ENCODE measurements around the gene CD46. TPM values are rescaled to one million over a fixed set of nuclear protein-coding genes. Genes with fewer than 3 reads are reported as not detected.

CD46 gene
- total RNA-seq, 2 experiments from 2014 or later = 140 to 145 TPM

GRCh38 chr1:207828485-207829158 is 76.8 kb downstream of the CD46 start:
- H3K4me3 Mint-ChIP-seq = no peak overlapping the region
- POLR2A ChIA-PET = interaction anchor here (1.2 to 2.4 kb wide), 9 partner anchors 10 to 134 kb away, joined by 3 to 18 read pairs (median 6); no protein-coding TSS in a partner anchor
- no peaks in the 10 kb centered on the region for H3K27me3 Mint-ChIP-seq
- peaks cover 32% of the 10 kb centered on the region for H3K36me3 Mint-ChIP-seq (ENCODE audit: low read depth)
- CTCF ChIA-PET = interaction anchor here (1.0 to 12.4 kb wide), 10 partner anchors 11 to 135 kb away, joined by 3 to 297 read pairs (median 10); no protein-coding TSS in a partner anchor
- no peaks in the 10 kb centered on the region for H3K9me3 Mint-ChIP-seq
- peak; percentile 65 for DNase-seq
- peak overlapping the region; percentile 16 for H3K27ac Mint-ChIP-seq
- H3K4me1 Mint-ChIP-seq = peaks cover 97% of the 10 kb centered on the region

GRCh38 chr1:207829576-207829975 is 77.7 kb downstream of the CD46 start:
- Mint-ChIP-seq H3K4me3 (no peak overlapping the region), H3K9me3 (no peaks in the 10 kb centered on the region), H3K27ac (peak overlapping the region; percentile 2), H3K27me3 (no peaks in the 10 kb centered on the region), H3K36me3 (ENCODE audit: low read depth) (peaks cover 26% of the 10 kb centered on the region), H3K4me1 (peaks cover 94% of the 10 kb centered on the region)
- POLR2A ChIA-PET = interaction anchor here (1.2 to 2.4 kb wide), 12 partner anchors 9 to 133 kb away, joined by 3 to 18 read pairs (median 6); no protein-coding TSS in a partner anchor
- DNase-seq = no peak
- CTCF ChIA-PET = interaction anchor here (0.8 to 12.4 kb wide), 14 partner anchors 10 to 167 kb away, joined by 3 to 297 read pairs (median 6); no protein-coding TSS in a partner anchor

- H3K27ac Mint-ChIP-seq = no peak overlapping the region
- ChIA-PET POLR2A (interaction anchor here (1.2 to 2.4 kb wide), 3 partner anchors 30 to 53 kb away, joined by 3 to 18 read pairs (median 14); no protein-coding TSS in a partner anchor), CTCF (interaction anchor here (1.0 to 12.4 kb wide), 9 partner anchors 9 to 165 kb away, joined by 3 to 297 read pairs (median 12); no protein-coding TSS in a partner anchor)
- H3K9me3 Mint-ChIP-seq = no peaks in the 10 kb centered on the region
- H3K4me1 Mint-ChIP-seq = peaks cover 86% of the 10 kb centered on the region
- H3K4me3 Mint-ChIP-seq = no peak overlapping the region
- no peak for DNase-seq
- no peaks in the 10 kb centered on the region for H3K27me3 Mint-ChIP-seq
- peaks cover 25% of the 10 kb centered on the region for H3K36me3 Mint-ChIP-seq (ENCODE audit: low read depth)
Observed at GRCh38 chr1:207830788-207831187, 78.9 kb downstream of the CD46 start.

GRCh38 chr1:207831517-207832327 is 79.9 kb downstream of the CD46 start:
- H3K4me3 Mint-ChIP-seq = peak overlapping the region; percentile 27
- ChIA-PET POLR2A (interaction anchor here (1.3 to 2.0 kb wide), 3 partner anchors 8 to 36 kb away, joined by 6 to 11 read pairs (median 8); no protein-coding TSS in a partner anchor), CTCF (interaction anchor here (1.3 to 12.4 kb wide), 3 partner anchors 8 to 131 kb away, joined by 4 to 297 read pairs (median 6); no protein-coding TSS in a partner anchor)
- no peaks in the 10 kb centered on the region for H3K27me3 Mint-ChIP-seq
- H3K4me1 Mint-ChIP-seq = peaks cover 76% of the 10 kb centered on the region
- H3K9me3 Mint-ChIP-seq = no peaks in the 10 kb centered on the region
- peak overlapping the region; percentile 74 for H3K27ac Mint-ChIP-seq
- peak; percentile 47 for DNase-seq
- H3K36me3 Mint-ChIP-seq (ENCODE audit: low read depth) = peaks cover 24% of the 10 kb centered on the region

GRCh38 chr1:207832796-207833195 is 80.9 kb downstream of the CD46 start:
- Mint-ChIP-seq H3K36me3 (ENCODE audit: low read depth) (peaks cover 29% of the 10 kb centered on the region), H3K9me3 (no peaks in the 10 kb centered on the region), H3K4me3 (no peak overlapping the region), H3K4me1 (peaks cover 74% of the 10 kb centered on the region), H3K27me3 (no peaks in the 10 kb centered on the region), H3K27ac (peak overlapping the region; percentile 74)
- ChIA-PET CTCF (interaction anchor here (1.3 to 12.4 kb wide), 4 partner anchors 9 to 130 kb away, joined by 4 to 297 read pairs (median 6); no protein-coding TSS in a partner anchor), POLR2A (interaction anchor here (1.3 to 2.0 kb wide), 4 partner anchors 9 to 35 kb away, joined by 5 to 11 read pairs (median 7); no protein-coding TSS in a partner anchor)
- no peak for DNase-seq

- POLR2A ChIA-PET = interaction anchor here (1.2 to 1.6 kb wide), 3 partner anchors 8 to 10 kb away, joined by 4 to 5 read pairs (median 5); no protein-coding TSS in a partner anchor
- peak overlapping the region; percentile 74 for H3K27ac Mint-ChIP-seq
- DNase-seq = no peak
- H3K27me3 Mint-ChIP-seq = no peaks in the 10 kb centered on the region
- CTCF ChIA-PET = interaction anchor here (1.3 to 12.4 kb wide), 4 partner anchors 10 to 130 kb away, joined by 4 to 297 read pairs (median 6); no protein-coding TSS in a partner anchor
- peaks cover 73% of the 10 kb centered on the region for H3K4me1 Mint-ChIP-seq
- no peak overlapping the region for H3K4me3 Mint-ChIP-seq
- no peaks in the 10 kb centered on the region for H3K9me3 Mint-ChIP-seq
- H3K36me3 Mint-ChIP-seq (ENCODE audit: low read depth) = peaks cover 32% of the 10 kb centered on the region
Observed at GRCh38 chr1:207833381-207833780, 81.5 kb downstream of the CD46 start.

- no peak for DNase-seq
- Mint-ChIP-seq H3K4me1 (peaks cover 73% of the 10 kb centered on the region), H3K27me3 (no peaks in the 10 kb centered on the region), H3K4me3 (no peak overlapping the region), H3K36me3 (ENCODE audit: low read depth) (peaks cover 37% of the 10 kb centered on the region), H3K27ac (peak overlapping the region; percentile 1), H3K9me3 (peaks cover 4% of the 10 kb centered on the region)
- ChIA-PET CTCF (interaction anchor here (3.2 to 12.4 kb wide), 2 partner anchors 38 to 51 kb away, joined by 9 to 297 read pairs; no protein-coding TSS in a partner anchor), POLR2A (interaction anchor here (1.2 to 1.6 kb wide), 3 partner anchors 8 to 11 kb away, joined by 4 to 5 read pairs (median 5); no protein-coding TSS in a partner anchor)
Observed at GRCh38 chr1:207833956-207834660, 82.3 kb downstream of the CD46 start.

GRCh38 chr1:207835958-207836357 is 84.1 kb downstream of the CD46 start:
- Mint-ChIP-seq H3K9me3 (peaks cover 4% of the 10 kb centered on the region), H3K4me1 (peaks cover 69% of the 10 kb centered on the region), H3K36me3 (ENCODE audit: low read depth) (peaks cover 50% of the 10 kb centered on the region), H3K4me3 (no peak overlapping the region), H3K27ac (no peak overlapping the region), H3K27me3 (no peaks in the 10 kb centered on the region)
- ChIA-PET CTCF (interaction anchor here (1.1 to 3.2 kb wide), 4 partner anchors 9 to 127 kb away, joined by 3 to 10 read pairs (median 8); no protein-coding TSS in a partner anchor), POLR2A (no interaction called here)
- no peak for DNase-seq

GRCh38 chr1:207836591-207837347 is 84.9 kb downstream of the CD46 start:
- Mint-ChIP-seq H3K36me3 (ENCODE audit: low read depth) (peaks cover 51% of the 10 kb centered on the region), H3K9me3 (peaks cover 4% of the 10 kb centered on the region), H3K4me1 (peaks cover 61% of the 10 kb centered on the region), H3K27ac (no peak overlapping the region), H3K27me3 (no peaks in the 10 kb centered on the region), H3K4me3 (no peak overlapping the region)
- DNase-seq = no peak
- POLR2A ChIA-PET = no interaction called here
- CTCF ChIA-PET = interaction anchor here (1.0 to 3.2 kb wide), 4 partner anchors 9 to 48 kb away, joined by 3 to 10 read pairs (median 8); no protein-coding TSS in a partner anchor

GRCh38 chr1:207837673-207838072 is 85.8 kb downstream of the CD46 start:
- DNase-seq = no peak
- Mint-ChIP-seq H3K27ac (no peak overlapping the region), H3K4me3 (no peak overlapping the region), H3K9me3 (peaks cover 4% of the 10 kb centered on the region), H3K27me3 (no peaks in the 10 kb centered on the region), H3K4me1 (peaks cover 52% of the 10 kb centered on the region), H3K36me3 (ENCODE audit: low read depth) (peaks cover 53% of the 10 kb centered on the region)
- ChIA-PET CTCF (interaction anchor here (1.0 to 2.5 kb wide), 3 partner anchors 11 to 31 kb away, joined by 3 to 10 read pairs (median 9); no protein-coding TSS in a partner anchor), POLR2A (interaction anchor here (1.5 kb wide), 1 partner anchor 11 kb away, joined by 6 read pairs; no protein-coding TSS in a partner anchor)
